HepG2 (cell line): ENCODE data around the gene NEURL3. TPM values are rescaled to one million over a fixed set of nuclear protein-coding genes. Genes with fewer than 3 reads are reported as not detected.
A peak's percentile ranks its signal among the peaks of the same experiment; 100 is the strongest.

Experiments used
- BCLAF1 ChIP-seq: fragments of 450-650 bp; IDR thresholded peaks from 2 replicates; pipeline ENCODE4 v1.6.1; 2017; ENCODE audit warnings: mild to moderate bottlenecking
- CENPT ChIP-seq: sonication (generic); formaldehyde crosslinking; IDR thresholded peaks from 2 replicates; pipeline ENCODE4 v1.8.0; 2022; ENCODE audit warnings: low read depth, mild to moderate bottlenecking, moderate library complexity, missing genetic modification reagents
- CSRNP2 ChIP-seq: sonication (generic); formaldehyde crosslinking; conservative IDR thresholded peaks from 2 replicates; pipeline ENCODE4 v1.8.0; 2022; ENCODE audit warnings: low read depth, missing genetic modification reagents
- DNMT3B ChIP-seq: conservative IDR thresholded peaks from 2 replicates; pipeline ENCODE4 v1.6.1; 2016; ENCODE audit warnings: missing biosample characterization, control low read depth
- EP300 ChIP-seq, 3 experiments: sonication (generic) in 1 of 3; formaldehyde crosslinking in 1 of 3; IDR thresholded peaks; 2 replicates each; pipeline versions ENCODE4 v1.5.1 to v1.6.1; 2011 to 2020; ENCODE audit warnings: low read depth in 2 of 3, low read length in 2 of 3, borderline replicate concordance in 1 of 3, improper control_type of control experiment in 1 of 3, mild to moderate bottlenecking in 1 of 3, missing genetic modification reagents in 1 of 3, moderate library complexity in 1 of 3
- KDM5B ChIP-seq: sonication (generic); formaldehyde crosslinking; IDR thresholded peaks from 2 replicates; pipeline ENCODE4 v1.4.0; 2020; ENCODE audit warnings: missing genetic modification reagents, mild to moderate bottlenecking, borderline replicate concordance
- KMT2A ChIP-seq: sonication (generic); formaldehyde crosslinking; IDR thresholded peaks from 2 replicates; pipeline ENCODE4 v1.4.0; 2020; ENCODE audit warnings: missing genetic modification reagents
- NFYC ChIP-seq: IDR thresholded peaks from 2 replicates; pipeline ENCODE4 v1.6.1; 2016; ENCODE audit warnings: missing genetic modification reagents, missing compliant biosample characterization
- PREB ChIP-seq: sonication (generic); formaldehyde crosslinking; IDR thresholded peaks from 2 replicates; pipeline ENCODE4 v1.4.0; 2020; ENCODE audit warnings: missing genetic modification reagents
- RAD51 ChIP-seq: fragments of 450-650 bp; IDR thresholded peaks from 2 replicates; pipeline ENCODE4 v1.6.1; 2016; ENCODE audit warnings: borderline replicate concordance
- RBFOX2 ChIP-seq: fragments of 200-400 bp; formaldehyde crosslinking; IDR thresholded peaks from 2 replicates; pipeline ENCODE4 v1.6.1; 2017; ENCODE audit warnings: low read depth, mild to moderate bottlenecking, low read length
- REXO4 ChIP-seq: sonication (generic); formaldehyde crosslinking; IDR thresholded peaks from 2 replicates; pipeline ENCODE4 v1.8.0; 2022; ENCODE audit warnings: missing genetic modification reagents, mild to moderate bottlenecking, borderline replicate concordance
- RNF219 ChIP-seq: sonication (generic); formaldehyde crosslinking; IDR thresholded peaks from 2 replicates; pipeline ENCODE4 v1.5.0; 2020; ENCODE audit warnings: mild to moderate bottlenecking, missing genetic modification reagents
- STAG1 ChIP-seq: sonication (generic); formaldehyde crosslinking; IDR thresholded peaks from 2 replicates; pipeline ENCODE4 v1.4.0; 2020; ENCODE audit warnings: missing genetic modification reagents
- TBX3 ChIP-seq: fragments of 450-650 bp; IDR thresholded peaks from 2 replicates; pipeline ENCODE4 v1.6.1; 2017; ENCODE audit warnings: antibody characterized with exemption, mild to moderate bottlenecking, inconsistent platforms, borderline replicate concordance
- XRCC5 ChIP-seq: fragments of 200-400 bp; formaldehyde crosslinking; optimal IDR thresholded peaks from 2 replicates; pipeline ENCODE3; 2017; ENCODE audit warnings: mild to moderate bottlenecking, low read length
- YEATS4 ChIP-seq: sonication (generic); formaldehyde crosslinking; IDR thresholded peaks from 2 replicates; pipeline ENCODE4 v1.4.0; 2020; ENCODE audit warnings: missing genetic modification reagents, borderline replicate concordance
- ZBTB42 ChIP-seq: sonication (generic); formaldehyde crosslinking; IDR thresholded peaks from 2 replicates; pipeline ENCODE4 v1.5.0; 2020; ENCODE audit warnings: mild to moderate bottlenecking, missing genetic modification reagents
- ZC3H4 ChIP-seq: sonication (generic); formaldehyde crosslinking; IDR thresholded peaks from 2 replicates; pipeline ENCODE4 v1.4.0; 2020; ENCODE audit warnings: missing genetic modification reagents, borderline replicate concordance
- ZNF224 ChIP-seq: sonication (generic); formaldehyde crosslinking; IDR thresholded peaks from 2 replicates; pipeline ENCODE4 v1.5.0; 2020; ENCODE audit warnings: mild to moderate bottlenecking, missing genetic modification reagents
- ZNF234 ChIP-seq: sonication (generic); formaldehyde crosslinking; conservative IDR thresholded peaks from 2 replicates; pipeline ENCODE4 v1.5.1; 2020; ENCODE audit warnings: mild to moderate bottlenecking, missing genetic modification reagents
- ZNF552 ChIP-seq: sonication (generic); formaldehyde crosslinking; IDR thresholded peaks from 2 replicates; pipeline ENCODE4 v1.9.0; 2022; ENCODE audit warnings: missing genetic modification reagents, mild to moderate bottlenecking, borderline replicate concordance
- ZNF777 ChIP-seq: sonication (generic); formaldehyde crosslinking; IDR thresholded peaks from 2 replicates; pipeline ENCODE4 v1.4.0; 2020; ENCODE audit warnings: missing genetic modification reagents
- polyA plus RNA-seq, 8 experiments: library from polyadenylated mRNA; depleted of rRNA in 3 of 8; stranded (reverse) in 7 of 8; unstranded in 1 of 8; fragments of >200 nt; fragmentation: Illumina TruSeq in 4 of 8; extraction: Trizol in 4 of 8; gene quantifications; 2 replicates each; pipeline versions ENCODE4 v1.2.1 to v1.2.3, GENCODE V29; 2011 to 2016; ENCODE audit warnings: low read depth in 4 of 8, missing spikeins in 1 of 8, mixed read lengths in 1 of 8; ENCODE audit not compliant: insufficient read depth in 1 of 8
- total RNA-seq, 5 experiments: library from RNA; depleted of rRNA; stranded (reverse); fragments of >200 nt; fragmentation: Illumina TruSeq; extraction: Trizol; gene quantifications; 2 replicates each; pipeline ENCODE4 v1.2.3, GENCODE V29; 2016; ENCODE audit warnings: low read depth in 1 of 5

NEURL3 gene
- total and polyA plus RNA-seq, 2 of the 13 experiments (the other 11 are each of a cell fraction or from before 2014, with no cell fraction given): 0.16 to 1.2 TPM

GRCh38 chr2:96537066-96537733 lies 32.0 kb upstream of the NEURL3 start (continued):
- TF ChIP-seq BCLAF1: no peak
- TF ChIP-seq STAG1 (CRISPR knock-in tag): no peak
- TF ChIP-seq EP300 (IDR thresholded peaks at IDR 0.05; ENCODE audit: low read depth in 2 of 2, low read length in 2 of 2): no peak
- no peak for TF ChIP-seq EP300 (CRISPR knock-in tag; IDR thresholded peaks at IDR 0.05; ENCODE audit: borderline replicate concordance)
- TF ChIP-seq DNMT3B (CRISPR knock-in tag): no peak
- no peak for TF ChIP-seq PREB
- no peak for TF ChIP-seq RNF219 (CRISPR knock-in tag)
- peak; percentile 48; the same call in 1 of the 2 replicates for TF ChIP-seq KMT2A (CRISPR knock-in tag)
- no peak for TF ChIP-seq RAD51
- no peak for TF ChIP-seq ZNF552 (CRISPR knock-in tag)
- no peak for TF ChIP-seq ZBTB42 (CRISPR knock-in tag)
- TF ChIP-seq KDM5B (CRISPR knock-in tag): 0 out of 2 replicates have a peak, but pooled peaks have one; percentile 1
- peak; percentile 60; the same call in 1 of the 2 replicates for TF ChIP-seq TBX3
- no peak for TF ChIP-seq CSRNP2 (CRISPR knock-in tag)
- no peak for TF ChIP-seq ZC3H4 (CRISPR knock-in tag)
- TF ChIP-seq XRCC5: no peak
- TF ChIP-seq RBFOX2: no peak
- no peak for TF ChIP-seq ZNF234 (CRISPR knock-in tag)
- no peak for TF ChIP-seq CENPT (CRISPR knock-in tag)
- no peak for TF ChIP-seq NFYC (CRISPR knock-in tag)
- peak; percentile 30; the same call in 1 of the 2 replicates for TF ChIP-seq ZNF224 (CRISPR knock-in tag)
- TF ChIP-seq YEATS4 (CRISPR knock-in tag): no peak
- TF ChIP-seq REXO4: no peak
- TF ChIP-seq ZNF777: peak; percentile 77
